ENCODE data around the gene URB1.

URB1 gene

DNA sequence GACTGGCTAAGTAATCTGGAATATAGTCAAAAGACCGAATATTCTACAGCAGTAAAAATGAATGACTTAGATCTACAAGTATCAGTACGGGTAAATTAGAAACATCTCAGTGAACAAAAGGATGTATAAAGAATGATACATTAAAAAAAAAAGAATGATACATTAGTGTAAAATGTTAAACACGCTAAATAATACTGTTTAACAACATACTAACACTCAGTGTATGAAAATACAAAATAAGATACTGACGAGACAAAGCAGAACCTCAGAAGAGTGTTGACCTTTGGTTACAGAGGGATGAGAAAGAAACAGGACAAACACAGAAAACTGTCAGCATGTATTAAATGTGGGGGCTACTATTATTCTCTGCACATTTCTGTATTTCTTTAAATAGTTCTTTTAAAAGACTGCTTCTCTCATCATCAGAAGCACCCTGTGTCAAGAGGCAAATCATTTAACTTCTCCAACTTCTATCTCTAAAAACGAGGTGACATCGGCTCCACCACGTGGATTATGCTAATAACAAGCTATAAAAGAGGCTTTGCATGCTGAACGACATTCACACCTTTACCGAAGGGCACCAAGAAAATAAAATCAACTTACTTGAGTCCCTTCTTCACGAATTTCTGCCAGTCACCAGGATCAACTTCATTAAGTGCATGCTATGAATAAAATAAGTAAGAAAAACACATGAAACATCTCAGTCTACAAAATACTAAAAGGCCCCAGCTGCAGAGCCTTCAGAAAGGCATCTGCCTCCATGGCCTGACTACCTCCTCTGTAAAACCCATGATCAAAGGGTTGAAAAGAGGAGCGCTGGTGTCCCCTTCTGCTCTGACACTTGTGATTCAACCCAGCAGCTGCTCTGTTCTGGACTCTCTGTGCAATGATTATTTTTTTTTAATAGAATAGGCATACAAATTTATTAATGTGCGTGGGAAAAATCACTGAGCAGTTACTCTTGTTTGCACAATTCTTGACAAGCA, 51.7 kb downstream of the URB1 start:
- in situ Hi-C loops (cut with HindIII; ENCODE audit: low pct_unique_long_range_greater_than_20kb, low sequenced_read_pairs): no loop called here
- DNase-seq (ENCODE audit: low read depth in 1 of 2, low spot score in 1 of 2): no peak
- TF ChIP-seq JUND (IDR thresholded peaks at IDR 0.05; ENCODE audit: low read depth): no peak

DNA sequence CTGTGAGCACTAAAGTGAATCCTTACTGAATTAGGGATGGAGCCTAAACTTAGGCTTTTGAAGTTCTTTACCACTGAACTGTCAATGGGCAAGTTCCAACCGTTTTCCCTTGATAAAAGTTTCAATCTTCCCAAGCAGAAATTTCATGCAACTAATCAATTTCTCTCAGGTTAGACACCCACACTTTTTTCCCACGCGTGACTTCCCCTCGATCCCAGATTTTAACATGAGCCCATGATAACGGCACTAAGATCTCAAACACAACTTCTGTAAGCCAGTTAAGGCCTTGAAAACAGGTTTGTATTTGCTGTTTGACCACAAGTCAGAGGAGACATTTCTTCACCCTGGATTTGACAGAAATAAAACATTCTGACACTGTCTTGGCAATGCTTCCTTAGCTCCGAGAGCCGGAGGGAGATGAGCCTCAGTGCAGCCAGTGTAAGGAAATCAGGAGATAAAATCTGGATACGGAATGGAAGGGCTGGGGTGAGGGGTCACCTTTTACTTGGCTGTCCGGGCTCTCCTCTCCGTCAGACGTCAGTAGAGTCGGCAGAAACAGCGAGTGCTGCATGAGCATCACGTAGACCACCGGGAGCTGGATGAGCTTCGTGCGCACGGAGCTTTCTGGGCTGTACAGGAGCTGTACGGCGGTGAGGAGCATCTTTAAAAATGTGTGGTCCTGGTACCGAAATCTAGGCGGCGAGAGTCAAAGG, 54.4 kb downstream of the URB1 start:
- peak in 1 of 2 experiments; percentile 19 for DNase-seq (ENCODE audit: low read depth in 1 of 2, low spot score in 1 of 2)
- TF ChIP-seq JUND (IDR thresholded peaks at IDR 0.05; ENCODE audit: low read depth): no peak
- in situ Hi-C loops (cut with HindIII; ENCODE audit: low pct_unique_long_range_greater_than_20kb, low sequenced_read_pairs): no loop called here

GRCh38 chr21:32337206-32337605, 55.6 kb downstream of the URB1 start:
- in situ Hi-C loops (cut with HindIII; ENCODE audit: low pct_unique_long_range_greater_than_20kb, low sequenced_read_pairs): no loop called here
- TF ChIP-seq JUND (IDR thresholded peaks at IDR 0.05; ENCODE audit: low read depth): no peak
- no peak for DNase-seq (ENCODE audit: low read depth in 1 of 2, low spot score in 1 of 2)

DNA sequence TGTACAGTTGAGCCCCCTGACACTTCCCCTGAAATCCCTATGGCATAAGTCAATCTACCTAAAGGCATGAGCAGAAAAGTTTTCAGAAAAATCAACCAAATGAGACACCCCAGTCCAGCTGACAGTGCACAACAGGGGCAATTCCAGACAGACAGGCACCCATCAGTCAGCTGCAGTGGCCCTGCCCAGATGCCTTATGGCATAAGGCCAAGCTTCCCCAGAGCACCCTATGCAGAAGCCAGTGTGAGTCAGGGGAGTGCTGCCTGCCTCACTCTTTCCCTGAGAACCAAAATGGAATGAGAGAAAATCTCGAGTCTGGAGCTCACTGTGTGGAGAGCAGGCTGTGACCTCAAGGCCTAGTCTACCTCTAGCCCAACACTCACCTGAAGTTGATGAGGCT, 56.1 kb downstream of the URB1 start:
- DNase-seq (ENCODE audit: low read depth in 1 of 2, low spot score in 1 of 2): no peak
- in situ Hi-C loops (cut with HindIII; ENCODE audit: low pct_unique_long_range_greater_than_20kb, low sequenced_read_pairs): no loop called here
- TF ChIP-seq JUND (IDR thresholded peaks at IDR 0.05; ENCODE audit: low read depth): no peak

DNA sequence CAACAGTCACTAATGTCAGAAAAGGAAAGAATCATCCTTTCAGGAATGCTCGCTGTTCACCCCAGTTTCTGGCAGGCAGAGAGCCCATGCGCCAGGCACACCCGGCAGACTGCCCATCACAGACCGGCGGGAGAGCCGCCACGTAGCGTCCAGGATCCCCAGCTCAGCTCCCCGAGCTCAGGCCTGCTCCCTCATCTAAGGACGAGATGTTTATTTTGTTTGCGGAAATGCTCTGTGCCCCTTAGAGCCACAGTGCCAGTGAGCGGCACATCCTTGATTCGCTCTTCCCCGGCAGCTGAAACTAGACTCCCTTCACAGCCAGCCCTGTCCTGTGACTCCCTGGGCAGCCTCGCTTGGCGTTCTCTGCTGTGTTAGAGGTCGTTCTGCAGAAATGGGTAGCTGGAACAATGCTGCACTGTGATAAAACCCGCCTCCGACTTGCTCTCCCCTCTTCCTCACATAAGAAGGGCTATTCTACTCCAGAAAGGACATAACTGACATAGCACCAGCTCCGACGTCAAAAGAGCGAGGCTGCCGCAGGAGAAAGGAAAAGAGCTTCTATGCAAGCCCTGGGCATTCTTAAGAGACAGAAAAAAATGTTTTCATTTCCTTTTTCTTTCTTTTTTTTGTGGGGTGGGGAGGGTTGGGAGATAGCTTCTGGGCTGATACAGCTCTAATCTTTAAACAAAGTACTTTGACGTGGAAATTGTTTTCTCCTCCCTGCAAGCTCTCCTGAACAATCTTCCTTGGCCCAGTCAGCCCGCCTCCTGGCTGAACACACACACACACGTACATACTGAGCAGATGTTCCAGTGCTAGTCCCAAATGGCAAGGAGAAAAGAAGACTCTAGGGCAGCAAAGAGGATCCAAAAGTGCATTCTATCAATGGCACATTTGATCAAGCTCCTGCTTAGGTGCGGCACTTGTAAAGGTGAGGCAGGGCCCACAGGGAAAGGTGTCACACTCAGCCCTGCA, 56.9 kb downstream of the URB1 start:
- TF ChIP-seq JUND (IDR thresholded peaks at IDR 0.05; ENCODE audit: low read depth): no peak
- no peak for DNase-seq (ENCODE audit: low read depth in 1 of 2, low spot score in 1 of 2)
- in situ Hi-C loops (cut with HindIII; ENCODE audit: low pct_unique_long_range_greater_than_20kb, low sequenced_read_pairs): no loop called here

GRCh38 chr21:32334980-32335531, 57.8 kb downstream of the URB1 start:
- no peak for DNase-seq (ENCODE audit: low read depth in 1 of 2, low spot score in 1 of 2)
- in situ Hi-C loops (cut with HindIII; ENCODE audit: low pct_unique_long_range_greater_than_20kb, low sequenced_read_pairs): no loop called here
- TF ChIP-seq JUND (IDR thresholded peaks at IDR 0.05; ENCODE audit: low read depth): no peak

DNA sequence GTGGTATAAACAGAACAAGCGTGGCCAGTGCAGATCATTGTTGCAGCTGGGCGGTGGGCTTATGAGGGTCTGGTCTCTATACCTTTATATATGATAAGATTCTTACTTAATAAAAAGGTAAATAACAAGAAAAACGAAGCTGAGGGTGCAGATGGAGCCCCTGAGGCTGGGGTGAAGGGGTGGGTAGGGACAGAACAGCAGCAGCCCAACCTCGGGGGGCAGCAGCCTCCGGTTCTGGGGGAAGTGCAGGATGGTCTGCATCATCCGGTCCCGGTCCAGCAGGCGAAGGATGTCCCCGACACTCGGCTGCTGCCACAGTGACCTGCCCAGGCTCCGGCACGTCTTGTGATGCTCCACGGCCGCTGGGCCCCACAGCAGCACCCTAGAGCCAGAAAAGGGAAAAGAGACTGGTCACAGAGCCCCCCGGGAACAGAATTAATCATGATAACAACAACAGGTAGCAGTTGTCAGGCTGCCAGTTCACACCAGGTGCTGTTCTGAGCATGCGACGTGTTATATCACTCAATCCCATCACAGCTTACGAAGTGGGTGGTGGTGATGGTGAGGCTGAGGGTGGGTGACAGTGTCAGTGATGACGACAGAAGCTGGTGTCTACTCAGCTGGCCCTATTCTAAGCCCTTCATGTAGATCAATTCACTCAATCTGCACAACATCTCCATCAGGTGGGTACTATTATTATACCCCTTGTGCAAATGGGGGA, 58.7 kb downstream of the URB1 start:
- no peak for DNase-seq (ENCODE audit: low read depth in 1 of 2, low spot score in 1 of 2)
- TF ChIP-seq JUND (IDR thresholded peaks at IDR 0.05; ENCODE audit: low read depth): no peak
- in situ Hi-C loops (cut with HindIII; ENCODE audit: low pct_unique_long_range_greater_than_20kb, low sequenced_read_pairs): no loop called here

DNA sequence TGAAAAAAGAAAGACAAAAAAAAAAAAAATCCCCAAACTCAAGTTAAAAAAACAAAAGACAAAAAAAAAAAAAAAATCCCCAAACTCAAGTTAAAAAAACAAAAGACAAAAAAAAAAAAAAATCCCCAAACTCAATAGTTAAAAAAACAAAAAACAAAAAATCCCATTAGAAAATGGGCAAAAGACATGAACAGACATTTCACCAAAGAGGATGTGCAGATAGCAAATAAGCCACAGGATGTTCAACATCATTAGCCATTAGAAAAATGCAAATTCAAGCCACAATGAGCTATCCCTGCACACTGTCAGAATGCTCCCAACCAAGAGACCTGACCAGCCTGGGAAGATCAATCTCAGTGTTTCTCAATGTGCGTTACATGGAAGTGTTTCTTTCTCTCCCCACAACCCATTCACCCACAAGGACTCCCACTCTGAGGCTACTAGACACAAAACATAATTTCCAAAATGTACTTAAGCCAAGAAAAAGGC, 60.3 kb downstream of the URB1 start:
- DNase-seq (ENCODE audit: low read depth in 1 of 2, low spot score in 1 of 2): no peak
- in situ Hi-C loops (cut with HindIII; ENCODE audit: low pct_unique_long_range_greater_than_20kb, low sequenced_read_pairs): no loop called here
- TF ChIP-seq JUND (IDR thresholded peaks at IDR 0.05; ENCODE audit: low read depth): no peak

- in situ Hi-C loops (cut with HindIII; ENCODE audit: low pct_unique_long_range_greater_than_20kb, low sequenced_read_pairs): no loop called here
- no peak for DNase-seq (ENCODE audit: low read depth in 1 of 2, low spot score in 1 of 2)
- TF ChIP-seq JUND (IDR thresholded peaks at IDR 0.05; ENCODE audit: low read depth): no peak
Measured at GRCh38 chr21:32331444-32332305, 61.1 kb downstream of the URB1 start.

DNA sequence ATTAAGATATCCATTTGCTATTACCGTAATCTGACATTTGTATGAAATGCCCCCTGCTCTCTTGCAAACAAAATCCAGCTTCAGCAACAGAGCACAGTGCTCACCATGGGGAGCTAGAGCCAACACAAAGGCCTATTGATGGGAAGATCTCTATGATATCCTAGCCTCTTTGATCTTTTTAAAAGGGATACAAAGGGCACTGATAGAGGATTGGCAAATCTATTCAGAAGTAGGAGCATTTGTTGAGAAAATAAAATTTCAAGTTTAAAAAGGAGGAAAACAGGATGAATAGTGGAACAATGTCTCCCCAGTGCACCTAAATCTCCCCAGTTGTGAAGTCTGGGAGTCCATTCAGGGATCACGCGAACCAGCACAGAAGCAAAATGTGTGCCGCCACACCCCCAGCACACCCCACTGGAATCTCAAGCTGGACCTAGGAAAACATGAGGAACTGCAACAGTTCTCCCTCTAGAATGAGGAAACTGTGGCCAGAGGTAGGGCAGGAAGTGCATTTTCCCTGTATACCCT, 62.0 kb downstream of the URB1 start:
- no peak for DNase-seq (ENCODE audit: low read depth in 1 of 2, low spot score in 1 of 2)
- no peak for TF ChIP-seq JUND (IDR thresholded peaks at IDR 0.05; ENCODE audit: low read depth)
- in situ Hi-C loops (cut with HindIII; ENCODE audit: low pct_unique_long_range_greater_than_20kb, low sequenced_read_pairs): no loop called here

All from T47D (cell line).